ENCODE data around the gene AP3S1. TPM values are rescaled to one million over a fixed set of nuclear protein-coding genes. Genes with fewer than 3 reads are reported as not detected.

AP3S1 gene
- total and polyA plus RNA-seq, 2 of the 13 experiments (the other 11 are each of a cell fraction or from before 2014, with no cell fraction given), result 50.5 to 85.9 TPM

- no peak; the same call in 1 of the 2 replicates for TF ChIP-seq MTA3 (CRISPR knock-in tag; IDR thresholded peaks at IDR 0.05)
- 0 out of 2 replicates have a peak, but pooled peaks have one; percentile 58 for TF ChIP-seq ZNF503 (CRISPR knock-in tag; IDR thresholded peaks at IDR 0.05)
- TF ChIP-seq SIN3A (IDR thresholded peaks at IDR 0.05; ENCODE audit: borderline replicate concordance, low read depth, low read length), result peak; percentile 82; the same call in 1 of the 2 replicates
- peak; percentile 93 for TF ChIP-seq TBX2 (CRISPR knock-in tag; IDR thresholded peaks at IDR 0.05; ENCODE audit: borderline replicate concordance)
- no peak for TF ChIP-seq ZNF704 (CRISPR knock-in tag; IDR thresholded peaks at IDR 0.05; ENCODE audit: borderline replicate concordance)
- TF ChIP-seq MED8 (CRISPR knock-in tag; IDR thresholded peaks at IDR 0.05; ENCODE audit: insufficient replicate concordance), result peak; percentile 48
- no peak for TF ChIP-seq ZNF652 (CRISPR knock-in tag; IDR thresholded peaks at IDR 0.05; ENCODE audit: borderline replicate concordance, low read depth)
- peak; percentile 79 for TF ChIP-seq ZNF335 (CRISPR knock-in tag; IDR thresholded peaks at IDR 0.05)
- peak; percentile 88 for TF ChIP-seq SAP130 (CRISPR knock-in tag; IDR thresholded peaks at IDR 0.05; ENCODE audit: low read depth)
- TF ChIP-seq MAF1 (CRISPR knock-in tag; IDR thresholded peaks at IDR 0.05; ENCODE audit: borderline replicate concordance), result no peak
- no peak for TF ChIP-seq CCAR2 (optimal IDR thresholded peaks at IDR 0.05; ENCODE audit: low read depth, low read length)
- no peak for TF ChIP-seq ZNF549 (CRISPR knock-in tag; IDR thresholded peaks at IDR 0.05)
- 0 out of 2 replicates have a peak, but pooled peaks have one; percentile 49 for TF ChIP-seq LBX2 (CRISPR knock-in tag; IDR thresholded peaks at IDR 0.05; ENCODE audit: borderline replicate concordance)
- TF ChIP-seq KLF9 (CRISPR knock-in tag; IDR thresholded peaks at IDR 0.05; ENCODE audit: low read depth), result 0 out of 2 replicates have a peak, but pooled peaks have one; percentile 80
- TF ChIP-seq ZNF570 (CRISPR knock-in tag; IDR thresholded peaks at IDR 0.05; ENCODE audit: borderline replicate concordance), result no peak
- TF ChIP-seq RORA (CRISPR knock-in tag; IDR thresholded peaks at IDR 0.05), result no peak
- peak; percentile 63; the same call in 1 of the 2 replicates for TF ChIP-seq ZNF281 (CRISPR knock-in tag; IDR thresholded peaks at IDR 0.05; ENCODE audit: borderline replicate concordance)
- peak in 1 of 2 experiments; percentile 81; a peak in 2 of 4 replicates for TF ChIP-seq ATF4 (CRISPR knock-in tag; IDR thresholded peaks at IDR 0.05)
- no peak for TF ChIP-seq NR3C1 (CRISPR knock-in tag; IDR thresholded peaks at IDR 0.05)
- no peak; the same call in 1 of the 2 replicates for TF ChIP-seq CHD2 (IDR thresholded peaks at IDR 0.05; ENCODE audit: low read depth, low read length)
- TF ChIP-seq ZNF180 (CRISPR knock-in tag; IDR thresholded peaks at IDR 0.05; ENCODE audit: borderline replicate concordance, low read depth), result no peak
- no peak for TF ChIP-seq MBNL3 (CRISPR knock-in tag; conservative IDR thresholded peaks at IDR 0.05)
- TF ChIP-seq ZNF543 (CRISPR knock-in tag; IDR thresholded peaks at IDR 0.05), result no peak
Observed at GRCh38 chr5:115841382-115842088, at the start of gene AP3S1, which contains the start of gene ATG12 (continued).

All from HepG2 (cell line).